ENCODE data around the gene FAM83B. TPM values are rescaled to one million over a fixed set of nuclear protein-coding genes. Genes with fewer than 3 reads are reported as not detected.
"Not testable (repeated sequence)": the region's sequence is repeated elsewhere in the genome, so short reads cannot be mapped to it uniquely, and the experiment has no call there.

FAM83B gene
- total RNA-seq, result 0.63 TPM
- long read RNA-seq, result 0 reads

- intact Hi-C loops (cut with micrococcal nuclease), result no loop called here
- no peaks in the 10 kb centered on the region for H3K36me3 ChIP-seq
- DNase-seq, result no peak
- H3K27ac ChIP-seq (replicated peaks), result no peak within 1 kb of the TSS
- peaks cover 15% of the 10 kb centered on the region for H3K4me1 ChIP-seq
- TF ChIP-seq CTCF (IDR thresholded peaks at IDR 0.05; ENCODE audit: borderline replicate concordance), result no peak
- peaks cover 39% of the 10 kb centered on the region for H3K27me3 ChIP-seq (ENCODE audit: low read depth)
- no peaks in the 10 kb centered on the region for H3K9me3 ChIP-seq (replicated peaks)
- H3K4me3 ChIP-seq, result peak within 1 kb of the TSS; percentile 69
Measured at GRCh38 chr6:54846243-54846856, at the start of gene FAM83B. TSS of gene FAM83B (plus strand) at chr6:54846771. CDS start at chr6:54870247, 23,476 bp downstream.

- H3K27me3 ChIP-seq (ENCODE audit: low read depth); H3K36me3 ChIP-seq; DNase-seq; intact Hi-C loops (cut with micrococcal nuclease); H3K27ac ChIP-seq (replicated peaks); H3K4me1 ChIP-seq; H3K4me3 ChIP-seq: not testable (repeated sequence)
- peaks cover 12% of the 10 kb centered on the region for H3K9me3 ChIP-seq (replicated peaks)
Measured at GRCh38 chr6:54796918-54797317, 49.7 kb upstream of the FAM83B start.

- TF ChIP-seq CTCF (IDR thresholded peaks at IDR 0.05; ENCODE audit: borderline replicate concordance), result no peak
- DNase-seq, result no peak
- no peak overlapping the region for H3K4me3 ChIP-seq
- intact Hi-C loops (cut with micrococcal nuclease), result no loop called here
- peaks cover 12% of the 10 kb centered on the region for H3K9me3 ChIP-seq (replicated peaks)
- H3K36me3 ChIP-seq, result no peaks in the 10 kb centered on the region
- no peak overlapping the region for H3K27ac ChIP-seq (replicated peaks)
- H3K4me1 ChIP-seq, result peaks cover 11% of the 10 kb centered on the region
- no peaks in the 10 kb centered on the region for H3K27me3 ChIP-seq (ENCODE audit: low read depth)
Measured at GRCh38 chr6:54800050-54800600, 46.4 kb upstream of the FAM83B start.

GRCh38 chr6:54801244-54801643 lies 45.3 kb upstream of the FAM83B start:
- intact Hi-C loops (cut with micrococcal nuclease), result no loop called here
- H3K36me3 ChIP-seq, result no peaks in the 10 kb centered on the region
- no peaks in the 10 kb centered on the region for H3K27me3 ChIP-seq (ENCODE audit: low read depth)
- no peak overlapping the region for H3K4me3 ChIP-seq
- H3K4me1 ChIP-seq, result peaks cover 11% of the 10 kb centered on the region
- TF ChIP-seq CTCF (IDR thresholded peaks at IDR 0.05; ENCODE audit: borderline replicate concordance), result no peak
- H3K27ac ChIP-seq (replicated peaks), result no peak overlapping the region
- H3K9me3 ChIP-seq (replicated peaks), result peaks cover 12% of the 10 kb centered on the region
- DNase-seq, result no peak

- H3K9me3 ChIP-seq (replicated peaks), result peaks cover 10% of the 10 kb centered on the region
- intact Hi-C loops (cut with micrococcal nuclease), result no loop called here
- H3K4me3 ChIP-seq, result no peak overlapping the region
- peaks cover 11% of the 10 kb centered on the region for H3K4me1 ChIP-seq
- DNase-seq, result no peak
- TF ChIP-seq CTCF (IDR thresholded peaks at IDR 0.05; ENCODE audit: borderline replicate concordance), result no peak
- no peaks in the 10 kb centered on the region for H3K27me3 ChIP-seq (ENCODE audit: low read depth)
- no peak overlapping the region for H3K27ac ChIP-seq (replicated peaks)
- no peaks in the 10 kb centered on the region for H3K36me3 ChIP-seq
Measured at GRCh38 chr6:54801669-54802068, 44.9 kb upstream of the FAM83B start.
